Gastrocnemius medialis (tissue), 4 donors: Measurements from ENCODE around the gene UBA6. TPM values are rescaled to one million over a fixed set of nuclear protein-coding genes. Genes with fewer than 3 reads are reported as not detected.

Source experiments
- ATAC-seq, 2 donors: fragments of 150-250 bp; one replicate each; pipeline ENCODE4 v1.9.1; 2016
- DNase-seq, 2 donors: peaks; one replicate each; pipeline ENCODE4 v3.0.0-alpha.2; 2019
- H3K27ac ChIP-seq, 4 donors: fragments of 200-600 bp; sonication (generic); 1 replicate in 1 of 4; 2 replicates in 3 of 4; pipeline ENCODE4 v1.5.1; 2016 to 2018; ENCODE audit warnings: mild to moderate bottlenecking in 2 of 4, moderate library complexity in 1 of 4
- H3K27me3 ChIP-seq, 3 donors: fragments of 200-600 bp; sonication (generic) in 2 of 3; 1 replicate in 1 of 3; 2 replicates in 2 of 3; pipeline versions ENCODE4 v1.5.1 to v1.6.0; 2016 to 2019; ENCODE audit warnings: mild to moderate bottlenecking in 1 of 3, moderate library complexity in 1 of 3
- H3K36me3 ChIP-seq, 2 donors: fragments of 200-600 bp; sonication (generic) in 1 of 2; one replicate each; pipeline ENCODE4 v1.5.1; 2017 to 2018
- H3K4me1 ChIP-seq, 2 donors: fragments of 200-600 bp; sonication (generic) in 1 of 2; one replicate each; pipeline ENCODE4 v1.5.1; 2016 to 2017; ENCODE audit warnings: mild to moderate bottlenecking in 2 of 2
- H3K4me3 ChIP-seq, 4 donors: fragments of 200-600 bp; sonication (generic) in 3 of 4; 1 replicate in 1 of 4; 2 replicates in 3 of 4; pipeline ENCODE4 v1.5.1; 2016 to 2019; ENCODE audit warnings: mild to moderate bottlenecking in 2 of 4
- H3K9me3 ChIP-seq, 3 donors: fragments of 200-600 bp; sonication (generic) in 2 of 3; 1 replicate in 1 of 3; 2 replicates in 2 of 3; pipeline ENCODE4 v1.5.1; 2016 to 2019
- POLR2A ChIP-seq, 2 donors: fragments of 450-650 bp; IDR thresholded peaks; one replicate each; pipeline ENCODE4 v1.6.1; 2017; ENCODE audit warnings: antibody characterized with exemption in 2 of 2, mild to moderate bottlenecking in 2 of 2, moderate library complexity in 2 of 2
- in situ Hi-C, 4 donors: fragments of 200-750 bp; cut with MboI; loops; one replicate each; pipeline versions ENCODE4 v1.15.0 to v1.8.0; 2017; ENCODE audit warnings: low sequenced_read_pairs in 4 of 4
- intact Hi-C: fragments of 100-400 bp; cut with DNase I; formaldehyde crosslinking; loops from one replicate; pipeline ENCODE4 v1.15.1; 2023; ENCODE audit warnings: low total_unique reads
- total RNA-seq, 4 donors: library from RNA; depleted of rRNA; stranded (reverse); fragments of >200 nt; gene quantifications; one replicate each; pipeline versions ENCODE4 v1.1.0 to v1.2.3, GENCODE V29; 2016
- TF ChIP-seq, protein P1 (sequence below), 5 experiments: fragments of 450-650 bp in 3 of 5; fragments of 200-600 bp in 2 of 5; sonication (generic) in 2 of 5; IDR thresholded peaks in 4 of 5; conservative IDR thresholded peaks in 1 of 5; 1 replicate in 4 of 5; 2 replicates in 1 of 5; pipeline ENCODE4 v1.5.1; 2016 to 2019; ENCODE audit warnings: antibody characterized with exemption in 5 of 5, mild to moderate bottlenecking in 3 of 5, moderate library complexity in 3 of 5

Gene UBA6
- total RNA-seq, 4 donors from 2014 or later: 38.9 to 103 (median 46.3) TPM

DNA sequence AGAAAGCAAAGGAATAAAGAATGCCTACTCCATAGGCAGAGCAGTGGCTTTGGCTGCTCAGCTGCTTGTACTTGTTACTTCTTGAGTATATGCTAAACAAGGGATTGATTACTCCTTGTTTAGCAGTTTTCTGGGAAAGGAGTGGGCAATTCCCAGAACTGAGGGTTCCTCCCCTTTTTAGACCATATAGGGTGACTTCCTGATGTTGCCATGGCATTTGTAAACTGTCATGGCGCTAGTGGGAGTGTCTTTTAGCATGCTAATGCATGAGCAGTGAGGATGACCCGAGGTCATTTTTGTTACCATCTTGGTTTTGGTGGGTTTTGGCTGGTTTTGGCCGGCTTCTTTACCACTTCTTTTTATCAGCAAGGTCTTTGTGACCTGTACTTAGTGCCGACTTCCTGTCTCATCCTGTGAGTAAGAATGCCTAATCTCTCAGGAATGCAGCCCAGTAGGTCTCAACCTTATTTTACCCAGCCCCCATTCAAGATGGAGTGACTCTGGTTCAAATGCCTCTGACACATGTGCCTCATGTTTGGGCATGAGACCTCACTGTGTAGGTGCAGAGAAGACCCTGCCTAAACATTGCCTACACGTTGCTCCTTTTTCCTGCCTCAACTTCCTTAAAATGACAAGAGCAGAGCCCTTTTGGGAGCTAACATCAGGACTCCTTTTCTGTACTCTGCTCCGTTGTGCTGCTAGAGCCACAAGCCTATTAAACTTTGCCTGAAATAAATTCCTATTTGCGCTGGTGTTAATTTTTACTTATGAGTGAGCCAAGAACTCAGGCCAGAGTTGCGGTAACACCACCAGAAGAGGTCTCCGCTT lies 21.0 kb upstream of the UBA6 start:
- H3K27ac ChIP-seq: no peak overlapping the region
- DNase-seq (no peak), ATAC-seq (no peak)
- in situ Hi-C loops: no loop called here
- no peaks in the 10 kb centered on the region for H3K27me3 ChIP-seq
- H3K36me3 ChIP-seq: no peaks in the 10 kb centered on the region
- intact Hi-C loops: no loop called here
- TF ChIP-seq POLR2A (IDR thresholded peaks at IDR 0.05): no peak
- TF ChIP-seq, protein P1, sequence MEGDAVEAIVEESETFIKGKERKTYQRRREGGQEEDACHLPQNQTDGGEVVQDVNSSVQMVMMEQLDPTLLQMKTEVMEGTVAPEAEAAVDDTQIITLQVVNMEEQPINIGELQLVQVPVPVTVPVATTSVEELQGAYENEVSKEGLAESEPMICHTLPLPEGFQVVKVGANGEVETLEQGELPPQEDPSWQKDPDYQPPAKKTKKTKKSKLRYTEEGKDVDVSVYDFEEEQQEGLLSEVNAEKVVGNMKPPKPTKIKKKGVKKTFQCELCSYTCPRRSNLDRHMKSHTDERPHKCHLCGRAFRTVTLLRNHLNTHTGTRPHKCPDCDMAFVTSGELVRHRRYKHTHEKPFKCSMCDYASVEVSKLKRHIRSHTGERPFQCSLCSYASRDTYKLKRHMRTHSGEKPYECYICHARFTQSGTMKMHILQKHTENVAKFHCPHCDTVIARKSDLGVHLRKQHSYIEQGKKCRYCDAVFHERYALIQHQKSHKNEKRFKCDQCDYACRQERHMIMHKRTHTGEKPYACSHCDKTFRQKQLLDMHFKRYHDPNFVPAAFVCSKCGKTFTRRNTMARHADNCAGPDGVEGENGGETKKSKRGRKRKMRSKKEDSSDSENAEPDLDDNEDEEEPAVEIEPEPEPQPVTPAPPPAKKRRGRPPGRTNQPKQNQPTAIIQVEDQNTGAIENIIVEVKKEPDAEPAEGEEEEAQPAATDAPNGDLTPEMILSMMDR (IDR thresholded peaks at IDR 0.05 in 4 of 5, conservative IDR thresholded peaks at IDR 0.05 in 1 of 5): no peak
- H3K9me3 ChIP-seq: no peaks in the 10 kb centered on the region
- no peaks in the 10 kb centered on the region for H3K4me1 ChIP-seq
- H3K4me3 ChIP-seq: no peak overlapping the region

DNA sequence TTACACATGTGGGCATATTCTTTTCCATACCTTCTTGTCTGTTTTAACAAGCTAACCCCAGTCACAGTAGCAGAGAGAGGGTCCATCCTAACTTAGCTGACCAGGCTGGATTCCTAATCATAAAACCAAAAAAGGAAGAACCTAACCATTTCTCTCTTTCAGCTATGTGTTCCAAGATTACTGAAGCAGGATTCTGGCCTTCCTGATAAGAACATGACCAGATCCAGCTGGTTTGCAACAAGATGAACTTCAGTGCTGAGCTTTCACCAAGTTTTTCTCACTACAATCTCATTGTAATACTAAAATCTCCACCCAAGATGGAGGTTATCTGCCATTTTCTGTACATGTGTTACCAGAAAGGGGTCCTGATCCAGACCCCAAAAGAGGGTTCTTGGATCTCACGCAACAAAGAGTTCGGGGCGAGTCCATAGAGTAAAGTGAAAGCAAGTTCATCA lies 20.4 kb upstream of the UBA6 start:
- no peaks in the 10 kb centered on the region for H3K27me3 ChIP-seq
- no peak overlapping the region for H3K27ac ChIP-seq
- TF ChIP-seq POLR2A (IDR thresholded peaks at IDR 0.05): no peak
- TF ChIP-seq, protein P1 (IDR thresholded peaks at IDR 0.05 in 4 of 5, conservative IDR thresholded peaks at IDR 0.05 in 1 of 5): no peak
- intact Hi-C loops (no loop called here), in situ Hi-C loops (no loop called here)
- H3K36me3 ChIP-seq: no peaks in the 10 kb centered on the region
- H3K9me3 ChIP-seq: no peaks in the 10 kb centered on the region
- ATAC-seq (no peak), DNase-seq (no peak)
- no peaks in the 10 kb centered on the region for H3K4me1 ChIP-seq
- H3K4me3 ChIP-seq: no peak overlapping the region

DNA sequence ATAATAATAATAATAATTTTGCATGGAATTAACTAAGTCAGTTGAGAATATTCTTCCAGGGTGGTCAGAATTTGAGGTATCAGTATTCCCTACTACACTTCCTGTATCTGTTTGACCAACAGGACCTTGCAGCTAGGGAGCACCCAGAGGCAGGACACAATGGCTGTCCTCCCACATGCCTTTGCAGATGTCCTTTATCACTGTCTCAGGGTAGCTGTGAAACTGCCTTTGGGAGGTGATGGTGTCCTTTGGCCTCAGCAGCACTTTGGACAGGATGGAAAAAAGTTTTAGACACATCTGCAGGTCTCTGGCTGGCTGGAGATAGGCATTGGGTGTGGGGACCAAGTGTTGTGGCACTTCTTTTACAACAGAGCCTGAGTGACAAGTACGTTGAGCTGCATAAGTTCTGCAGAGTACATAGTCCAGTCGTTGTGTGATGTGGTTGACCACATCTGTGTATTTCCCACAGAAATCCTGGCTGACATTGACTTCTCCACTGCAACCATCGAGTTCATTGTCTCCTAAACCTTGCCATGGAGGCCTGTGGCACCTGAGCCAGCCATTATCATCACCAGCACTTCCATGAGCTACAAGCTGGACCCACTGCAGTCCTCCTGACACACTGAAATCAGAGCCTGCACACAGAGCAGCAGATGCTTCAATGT lies 19.1 kb upstream of the UBA6 start:
- in situ Hi-C loops: no loop called here
- Histone ChIP-seq H3K27ac (no peak overlapping the region), H3K36me3 (no peaks in the 10 kb centered on the region), H3K4me3 (no peak overlapping the region), H3K9me3 (no peaks in the 10 kb centered on the region), H3K4me1 (no peaks in the 10 kb centered on the region), H3K27me3 (no peaks in the 10 kb centered on the region)
- DNase-seq (no peak), ATAC-seq (no peak)
- TF ChIP-seq, protein P1 (IDR thresholded peaks at IDR 0.05 in 4 of 5, conservative IDR thresholded peaks at IDR 0.05 in 1 of 5): no peak
- no peak for TF ChIP-seq POLR2A (IDR thresholded peaks at IDR 0.05)
- intact Hi-C loops: no loop called here

DNA sequence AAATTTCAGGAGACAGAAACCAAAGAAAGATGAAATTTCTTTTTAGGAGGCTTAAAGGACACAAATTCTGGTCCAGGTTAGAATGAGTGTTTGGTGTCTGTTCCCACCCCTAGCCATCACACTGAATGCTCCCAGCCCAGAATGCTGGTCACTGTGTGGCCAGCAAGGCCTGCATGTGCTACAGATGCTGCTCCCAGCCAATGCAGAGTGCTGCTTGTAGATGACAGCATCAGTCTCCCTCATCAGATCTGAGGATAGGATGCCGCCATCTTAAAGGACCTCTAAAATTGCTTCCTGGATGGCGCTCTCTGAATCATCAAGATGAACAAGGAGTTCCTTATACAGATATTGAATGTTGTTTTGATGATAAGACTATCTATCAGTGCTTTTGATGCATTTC lies 17.9 kb upstream of the UBA6 start:
- Histone ChIP-seq H3K9me3 (no peaks in the 10 kb centered on the region), H3K27me3 (no peaks in the 10 kb centered on the region), H3K4me3 (no peak overlapping the region), H3K27ac (no peak overlapping the region), H3K4me1 (no peaks in the 10 kb centered on the region), H3K36me3 (no peaks in the 10 kb centered on the region)
- DNase-seq (no peak), ATAC-seq (no peak)
- in situ Hi-C loops (no loop called here), intact Hi-C loops (no loop called here)
- no peak for TF ChIP-seq POLR2A (IDR thresholded peaks at IDR 0.05)
- TF ChIP-seq, protein P1 (IDR thresholded peaks at IDR 0.05 in 4 of 5, conservative IDR thresholded peaks at IDR 0.05 in 1 of 5): no peak
